ENCODE results near the gene ATOSB.
"Not testable (repeated sequence)": the region's sequence is repeated elsewhere in the genome, so short reads cannot be mapped to it uniquely, and the experiment has no call there.

ATOSB gene

GRCh38 chr9:35115680-35116538, at the start of gene ATOSB:
TSS of gene ATOSB (minus strand) at chr9:35115862. CDS start at chr9:35108274, 7,588 bp downstream.
- peak; percentile 86 for DNase-seq (ENCODE audit: low read depth)

GRCh38 chr9:35164711-35165110, 49.0 kb upstream of the ATOSB start:
- peak; percentile 72 for DNase-seq (ENCODE audit: low read depth)

GRCh38 chr9:35163413-35163812, 47.8 kb upstream of the ATOSB start:
- DNase-seq (ENCODE audit: low read depth): no peak

- no peak for DNase-seq (ENCODE audit: low read depth)
Observed at GRCh38 chr9:35162605-35163315, 47.1 kb upstream of the ATOSB start.

- peak; percentile 64 for DNase-seq (ENCODE audit: low read depth)
Observed at GRCh38 chr9:35161713-35162604, 46.3 kb upstream of the ATOSB start, which contains the start of gene UNC13B. TSS of gene UNC13B (plus strand) at chr9:35162009. CDS start at chr9:35162284, 275 bp downstream.

GRCh38 chr9:35158501-35159280, 43.0 kb upstream of the ATOSB start:
- no peak for DNase-seq (ENCODE audit: low read depth)

GRCh38 chr9:35157836-35158235, 42.2 kb upstream of the ATOSB start:
- not testable (repeated sequence) for DNase-seq (ENCODE audit: low read depth)

GRCh38 chr9:35156781-35157180, 41.1 kb upstream of the ATOSB start:
- DNase-seq (ENCODE audit: low read depth): no peak

- no peak for DNase-seq (ENCODE audit: low read depth)
Observed at GRCh38 chr9:35152926-35153325, 37.3 kb upstream of the ATOSB start.

GRCh38 chr9:35147941-35148563, 32.4 kb upstream of the ATOSB start:
- not testable (repeated sequence) for DNase-seq (ENCODE audit: low read depth)

GRCh38 chr9:35142037-35142436, 26.4 kb upstream of the ATOSB start:
- DNase-seq (ENCODE audit: low read depth): no peak

- DNase-seq (ENCODE audit: low read depth): no peak
Observed at GRCh38 chr9:35140093-35140492, 24.4 kb upstream of the ATOSB start.

GRCh38 chr9:35136866-35137265, 21.2 kb upstream of the ATOSB start:
- DNase-seq (ENCODE audit: low read depth): no peak

- no peak for DNase-seq (ENCODE audit: low read depth)
Observed at GRCh38 chr9:35135988-35136387, 20.3 kb upstream of the ATOSB start.

- no peak for DNase-seq (ENCODE audit: low read depth)
Observed at GRCh38 chr9:35134920-35135319, 19.3 kb upstream of the ATOSB start.

GRCh38 chr9:35116898-35117551, 1.4 kb upstream of the ATOSB start:
- no peak for DNase-seq (ENCODE audit: low read depth)

GRCh38 chr9:35116539-35116897, 856 bp upstream of the ATOSB start:
- no peak for DNase-seq (ENCODE audit: low read depth)

- no peak for DNase-seq (ENCODE audit: low read depth)
Observed at GRCh38 chr9:35114840-35115628, 628 bp downstream of the ATOSB start.

GRCh38 chr9:35114113-35114839, 1.4 kb downstream of the ATOSB start:
- DNase-seq (ENCODE audit: low read depth): peak; percentile 91
